H9 (cell line): ENCODE data around the gene RAB11FIP5. TPM values are rescaled to one million over a fixed set of nuclear protein-coding genes. Genes with fewer than 3 reads are reported as not detected.
"Not testable (repeated sequence)": the region's sequence is repeated elsewhere in the genome, so short reads cannot be mapped to it uniquely, and the experiment has no call there.

Experiments
- DNase-seq: peaks from one replicate; pipeline ENCODE4 v3.0.0-alpha.2; 2017
- H2AFZ ChIP-seq: one replicate; pipeline ENCODE4 v1.6.1; 2013; ENCODE audit warnings: mild to moderate bottlenecking, low read length, control low read depth, moderate library complexity
- H2AK5ac ChIP-seq: 2 replicates; pipeline ENCODE4 v1.6.1; 2013; ENCODE audit warnings: low read length, control low read depth, mixed read lengths; ENCODE audit not compliant: insufficient read length
- H2BK120ac ChIP-seq: one replicate; pipeline ENCODE4 v1.6.1; 2013; ENCODE audit warnings: low read depth, mild to moderate bottlenecking, low read length, control low read depth, inconsistent platforms; ENCODE audit not compliant: poor library complexity, severe bottlenecking
- H2BK12ac ChIP-seq: 2 replicates; pipeline ENCODE4 v1.6.1; 2013; ENCODE audit warnings: low read length, control low read depth, mixed read lengths, low read depth; ENCODE audit not compliant: insufficient read length
- H2BK15ac ChIP-seq: 2 replicates; pipeline ENCODE4 v1.6.1; 2013; ENCODE audit warnings: low read depth, low read length, control low read depth
- H2BK20ac ChIP-seq: one replicate; pipeline ENCODE4 v1.6.1; 2013; ENCODE audit warnings: low read depth, mild to moderate bottlenecking, low read length, control low read depth, inconsistent platforms; ENCODE audit not compliant: poor library complexity, severe bottlenecking
- H2BK5ac ChIP-seq: 2 replicates; pipeline ENCODE4 v1.6.1; 2013; ENCODE audit warnings: low read length, control low read depth, mixed read lengths; ENCODE audit not compliant: insufficient read length
- H3K14ac ChIP-seq: 2 replicates; pipeline ENCODE4 v1.6.1; 2013; ENCODE audit warnings: low read length, control low read depth; ENCODE audit not compliant: insufficient read depth
- H3K18ac ChIP-seq: 2 replicates; pipeline ENCODE4 v1.6.1; 2013; ENCODE audit warnings: low read depth, mild to moderate bottlenecking, mixed read lengths, low read length, control low read depth; ENCODE audit not compliant: insufficient read length
- H3K23ac ChIP-seq: 2 replicates; pipeline ENCODE4 v1.6.1; 2013; ENCODE audit warnings: low read length, control low read depth, mixed read lengths, low read depth; ENCODE audit not compliant: insufficient read length
- H3K23me2 ChIP-seq: 2 replicates; pipeline ENCODE4 v1.6.1; 2013; ENCODE audit warnings: low read depth, mild to moderate bottlenecking, mixed read lengths, low read length, control low read depth; ENCODE audit not compliant: insufficient read length, poor library complexity, severe bottlenecking
- H3K27ac ChIP-seq: 2 replicates; pipeline ENCODE4 v1.5.1; 2013; ENCODE audit warnings: low read length, control low read depth, mixed read lengths, low read depth; ENCODE audit not compliant: insufficient read length
- H3K27me3 ChIP-seq: 2 replicates; pipeline ENCODE4 v1.6.1; 2013; ENCODE audit warnings: low read length, control low read depth, inconsistent platforms; ENCODE audit not compliant: insufficient read depth
- H3K4ac ChIP-seq: 2 replicates; pipeline ENCODE4 v1.6.1; 2013; ENCODE audit warnings: low read depth, mild to moderate bottlenecking, control low read depth, inconsistent platforms, low read length, moderate library complexity
- H3K4me1 ChIP-seq: 2 replicates; pipeline ENCODE4 v1.6.1; 2013; ENCODE audit warnings: low read length, control low read depth, inconsistent platforms; ENCODE audit not compliant: insufficient read depth
- H3K4me2 ChIP-seq: 2 replicates; pipeline ENCODE4 v1.6.1; 2013; ENCODE audit warnings: low read length, control low read depth, mixed read lengths; ENCODE audit not compliant: insufficient read length, insufficient read depth
- H3K56ac ChIP-seq: 2 replicates; pipeline ENCODE4 v1.6.1; 2013; ENCODE audit warnings: low read depth, mild to moderate bottlenecking, mixed read lengths, low read length, control low read depth; ENCODE audit not compliant: insufficient read length
- H3K79me1 ChIP-seq: 2 replicates; pipeline ENCODE4 v1.6.1; 2013; ENCODE audit warnings: low read depth, mild to moderate bottlenecking, moderate library complexity, low read length, control low read depth, inconsistent platforms; ENCODE audit not compliant: insufficient read depth, poor library complexity, severe bottlenecking
- H3K79me2 ChIP-seq: 2 replicates; pipeline ENCODE4 v1.6.1; 2013; ENCODE audit warnings: low read length, control low read depth, inconsistent platforms; ENCODE audit not compliant: insufficient read depth
- H3K9ac ChIP-seq: 2 replicates; pipeline ENCODE4 v1.6.1; 2013; ENCODE audit warnings: low read length, control low read depth, mixed read lengths; ENCODE audit not compliant: insufficient read length; ENCODE audit errors: extremely low read depth
- H3K9me3 ChIP-seq: one replicate; pipeline ENCODE4 v1.6.1; 2013; ENCODE audit warnings: low read depth, low read length, inconsistent platforms; ENCODE audit not compliant: control insufficient read depth
- H3T11ph ChIP-seq: one replicate; pipeline ENCODE4 v1.6.1; 2013; ENCODE audit warnings: mild to moderate bottlenecking, low read length, control low read depth, inconsistent platforms
- H4K20me1 ChIP-seq: one replicate; pipeline ENCODE4 v1.6.1; 2013; ENCODE audit not compliant: control insufficient read depth, insufficient read length, insufficient read depth
- H4K5ac ChIP-seq: 2 replicates; pipeline ENCODE4 v1.6.1; 2013; ENCODE audit warnings: low read depth, mild to moderate bottlenecking, mixed read lengths, low read length, control low read depth; ENCODE audit not compliant: insufficient read length
- H4K8ac ChIP-seq: replicated peaks from 2 replicates; pipeline ENCODE4 v1.6.1; 2013; ENCODE audit warnings: low read length, control low read depth, mixed read lengths, low read depth; ENCODE audit not compliant: insufficient read length
- H4K91ac ChIP-seq: 2 replicates; pipeline ENCODE4 v1.6.1; 2013; ENCODE audit warnings: low read depth, mild to moderate bottlenecking, moderate library complexity, mixed read lengths, low read length, control low read depth; ENCODE audit not compliant: insufficient read length
- H3K27ac Mint-ChIP-seq, 3 experiments: 2 replicates in 2 of 3; 3 replicates in 1 of 3; pipeline ENCODE4 v1.8.0; 2020 to 2021; ENCODE audit warnings: mixed read lengths in 3 of 3, mild to moderate bottlenecking in 1 of 3, moderate library complexity in 1 of 3
- H3K27me3 Mint-ChIP-seq: 2 replicates; pipeline ENCODE4 v1.8.0; 2021; ENCODE audit warnings: low read depth, mild to moderate bottlenecking, moderate library complexity, mixed read lengths
- H3K36me3 Mint-ChIP-seq, 3 experiments: 2 replicates in 2 of 3; 3 replicates in 1 of 3; pipeline ENCODE4 v1.8.0; 2020 to 2021; ENCODE audit warnings: low read depth in 3 of 3, mixed read lengths in 3 of 3; ENCODE audit not compliant: insufficient read depth in 1 of 3
- H3K4me1 Mint-ChIP-seq, 2 experiments: 2 replicates each; pipeline ENCODE4 v1.8.0; 2020; ENCODE audit warnings: mixed read lengths in 2 of 2
- H3K4me3 Mint-ChIP-seq, 2 experiments: 2 replicates in 1 of 2; 3 replicates in 1 of 2; pipeline ENCODE4 v1.8.0; 2020 to 2021; ENCODE audit warnings: mild to moderate bottlenecking in 2 of 2, mixed read lengths in 2 of 2, moderate library complexity in 1 of 2
- H3K9me3 Mint-ChIP-seq, 2 experiments: 2 replicates in 1 of 2; 3 replicates in 1 of 2; pipeline ENCODE4 v1.8.0; 2020; ENCODE audit warnings: mild to moderate bottlenecking in 2 of 2, mixed read lengths in 2 of 2, moderate library complexity in 1 of 2
- CTCF ChIP-seq: fragments of 200-600 bp; sonication (generic); conservative IDR thresholded peaks from 3 replicates; pipeline ENCODE4 v1.8.0; 2021; ENCODE audit warnings: antibody characterized with exemption, mild to moderate bottlenecking
- WGBS: extraction: QIAGEN DNeasy Blood & Tissue Kit; methylation state at CpG from one replicate; pipeline ENCODE4 v1.1.7; 2013; ENCODE audit warnings: missing lambda C conversion rate, low lambda C conversion rate, mixed read lengths; ENCODE audit not compliant: insufficient read length; ENCODE audit errors: extremely low coverage; 5-methylcytosine and 5-hydroxymethylcytosine counted together
- total RNA-seq: library from RNA; stranded (reverse); gene quantifications from 2 replicates; pipeline ENCODE4 v1.2.1, GENCODE V29; 2021

RAB11FIP5 gene
- total RNA-seq, 1 experiment from 2014 or later = 7.1 TPM

- WGBS = no CpG with 5 or more reads among the region's 2 CpGs
- no peak overlapping the region for H2AFZ ChIP-seq
- no peak overlapping the region for H3K18ac ChIP-seq
- Mint-ChIP-seq H3K36me3 (peaks cover 5 to 15% (median 11%) of the 10 kb centered on the region in 3 experiments; a peak in 5 of 7 replicates), H3K4me1 (peaks cover 43 to 51% of the 10 kb centered on the region in 2 experiments), H3K9me3 (no peaks in the 10 kb centered on the region), H3K4me3 (no peak overlapping the region), H3K27ac (no peak overlapping the region; a peak in 1 of 7 replicates), H3K27me3 (peaks cover under 1% of the 10 kb centered on the region)
- TF ChIP-seq CTCF = no peak
- H3K23me2 ChIP-seq = peaks cover 4% of the 10 kb centered on the region
- H3K56ac ChIP-seq = no peak overlapping the region
- H3T11ph ChIP-seq = no peak overlapping the region
- no peaks in the 10 kb centered on the region for H3K9me3 ChIP-seq
- no peak overlapping the region for H2BK20ac ChIP-seq
- H3K27me3 ChIP-seq = no peaks in the 10 kb centered on the region
- H4K20me1 ChIP-seq = peaks cover 2% of the 10 kb centered on the region
- H2BK5ac ChIP-seq = no peak overlapping the region
- H3K4ac ChIP-seq = no peak overlapping the region
- no peak overlapping the region for H2BK120ac ChIP-seq
- no peak overlapping the region for H3K27ac ChIP-seq
- no peak for DNase-seq
- H3K79me1 ChIP-seq = peaks cover 12% of the 10 kb centered on the region
- H2BK15ac ChIP-seq = no peak overlapping the region
- no peak overlapping the region for H3K14ac ChIP-seq
- H3K4me2 ChIP-seq = no peak overlapping the region
- no peak overlapping the region for H3K9ac ChIP-seq
- H3K4me1 ChIP-seq = peaks cover 7% of the 10 kb centered on the region; the same call in 1 of the 2 replicates
- H3K23ac ChIP-seq = no peak overlapping the region
- no peak overlapping the region for H4K8ac ChIP-seq
- H2BK12ac ChIP-seq = no peak overlapping the region
- H3K79me2 ChIP-seq = peaks cover 14% of the 10 kb centered on the region; the same call in 1 of the 2 replicates
- no peak overlapping the region for H4K5ac ChIP-seq
- no peak overlapping the region for H2AK5ac ChIP-seq
- no peak overlapping the region for H4K91ac ChIP-seq
These were observed 45.7 kb downstream of the RAB11FIP5 start for GRCh38 chr2:73067043-73067442.

GRCh38 chr2:73065070-73065469 is 47.7 kb downstream of the RAB11FIP5 start:
- not testable (repeated sequence) for H2AK5ac ChIP-seq, H3K4me2 ChIP-seq, DNase-seq, H3K9me3 ChIP-seq, H3K4me1 ChIP-seq, H3K18ac ChIP-seq, H3K27ac Mint-ChIP-seq, H4K20me1 ChIP-seq, H2BK20ac ChIP-seq, H3K4me3 Mint-ChIP-seq, H3T11ph ChIP-seq, H3K27me3 Mint-ChIP-seq, H4K91ac ChIP-seq, H3K14ac ChIP-seq, H3K23ac ChIP-seq, H4K5ac ChIP-seq, H3K23me2 ChIP-seq, H3K27me3 ChIP-seq, H2BK12ac ChIP-seq, H3K9ac ChIP-seq, H3K4ac ChIP-seq, H2BK15ac ChIP-seq, H2BK120ac ChIP-seq, H3K56ac ChIP-seq, H2BK5ac ChIP-seq, H3K27ac ChIP-seq, H2AFZ ChIP-seq, H3K9me3 Mint-ChIP-seq, H4K8ac ChIP-seq
- Histone ChIP-seq H3K79me2 (peaks cover 15% of the 10 kb centered on the region; the same call in 1 of the 2 replicates), H3K79me1 (peaks cover 14% of the 10 kb centered on the region)
- no CpG with 5 or more reads among the region's 5 CpGs for WGBS
- Mint-ChIP-seq H3K36me3 (peaks cover 6 to 17% (median 10%) of the 10 kb centered on the region in 3 experiments; a peak in 5 of 7 replicates), H3K4me1 (peaks cover 41 to 47% of the 10 kb centered on the region in 2 experiments)
